ENCODE data around the gene SCARF2. TPM values are rescaled to one million over a fixed set of nuclear protein-coding genes. Genes with fewer than 3 reads are reported as not detected.
"Not testable (repeated sequence)": the region's sequence is repeated elsewhere in the genome, so short reads cannot be mapped to it uniquely, and the experiment has no call there.

SCARF2 gene
- total RNA-seq, 2 experiments from 2014 or later: 0.39 to 0.46 TPM

DNA sequence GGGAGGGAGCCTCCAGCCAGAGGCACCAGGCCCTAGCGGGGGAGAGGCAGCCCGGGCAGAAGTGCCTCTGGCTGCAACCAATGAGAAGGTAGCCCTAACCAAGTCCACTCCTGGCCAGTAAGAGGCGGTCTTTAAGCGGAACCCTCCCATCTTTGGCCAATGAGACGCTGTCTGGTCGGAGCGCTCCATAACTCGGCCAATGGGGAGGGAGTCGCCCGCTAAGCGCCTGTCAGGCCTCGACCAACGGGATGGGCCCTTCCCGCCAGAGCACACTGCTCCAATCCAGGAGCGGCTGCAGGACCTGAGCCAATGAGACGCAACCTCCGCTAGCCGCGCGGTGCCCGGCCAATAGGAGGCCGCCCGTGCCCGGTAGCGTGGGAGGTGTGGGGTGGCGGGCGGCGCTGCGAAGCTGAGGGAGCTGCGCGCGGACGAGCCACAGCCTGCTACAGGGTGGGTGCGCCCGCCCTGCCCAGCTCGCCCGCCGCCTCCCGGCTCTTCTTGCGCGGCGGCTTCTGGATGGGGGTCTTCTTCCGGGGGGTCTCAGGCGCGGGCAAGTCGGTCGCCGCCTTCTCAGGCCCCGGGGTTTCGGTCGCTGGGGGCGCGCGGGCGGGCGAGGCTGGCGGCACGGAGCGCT, 12.6 kb downstream of the SCARF2 start:
- ChIA-PET CTCF (interaction anchor here (0.7 kb wide), 1 partner anchor 12 kb away, joined by 3 read pairs; no protein-coding TSS in a partner anchor), POLR2A (no interaction called here)
- H3K9me3 Mint-ChIP-seq (ENCODE audit: low read depth): no peaks in the 10 kb centered on the region
- H3K27me3 Mint-ChIP-seq: peaks cover 19% of the 10 kb centered on the region
- no peaks in the 10 kb centered on the region for H3K36me3 Mint-ChIP-seq (ENCODE audit: low read depth)
- no peak overlapping the region for H3K27ac Mint-ChIP-seq
- DNase-seq (peak; percentile 51), ATAC-seq (peak; percentile 13)
- no peak overlapping the region for H3K4me3 Mint-ChIP-seq
- intact Hi-C loops (cut with DNase I, micrococcal nuclease): loop anchor here in 1 of 2 experiments (10.0 kb wide), 1 partner anchor 140 kb away; no protein-coding TSS in a partner anchor
- peaks cover 4% of the 10 kb centered on the region for H3K4me1 Mint-ChIP-seq

DNA sequence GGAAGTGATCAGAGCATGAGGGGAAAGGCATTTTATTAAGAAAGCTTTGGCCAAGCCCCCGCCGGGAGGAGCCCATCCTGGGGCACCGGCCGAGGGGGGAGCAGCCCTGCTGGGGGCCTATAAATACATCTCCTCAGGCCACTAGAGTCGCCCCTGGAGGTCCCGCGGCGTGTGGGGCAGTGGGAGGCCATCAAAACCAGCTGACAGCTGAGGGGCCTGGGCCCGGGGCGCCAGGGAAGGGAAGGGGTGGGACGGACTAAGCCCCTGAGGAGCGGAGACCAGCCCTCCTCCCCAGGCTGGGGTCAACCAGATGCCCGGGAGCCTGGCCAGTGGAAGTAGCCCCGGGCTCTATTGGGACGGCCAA, 13.1 kb downstream of the SCARF2 start:
- Mint-ChIP-seq H3K4me1 (peaks cover 4% of the 10 kb centered on the region), H3K9me3 (ENCODE audit: low read depth) (no peaks in the 10 kb centered on the region), H3K4me3 (no peak overlapping the region), H3K36me3 (ENCODE audit: low read depth) (no peaks in the 10 kb centered on the region), H3K27ac (no peak overlapping the region), H3K27me3 (peaks cover 19% of the 10 kb centered on the region)
- ChIA-PET CTCF (interaction anchor here (0.6 kb wide), 1 partner anchor 70 kb away, joined by 3 read pairs; no protein-coding TSS in a partner anchor), POLR2A (no interaction called here)
- DNase-seq (no peak), ATAC-seq (no peak)
- intact Hi-C loops (cut with DNase I, micrococcal nuclease): loop anchor here in 1 of 2 experiments (10.0 kb wide), 1 partner anchor 140 kb away; no protein-coding TSS in a partner anchor

DNA sequence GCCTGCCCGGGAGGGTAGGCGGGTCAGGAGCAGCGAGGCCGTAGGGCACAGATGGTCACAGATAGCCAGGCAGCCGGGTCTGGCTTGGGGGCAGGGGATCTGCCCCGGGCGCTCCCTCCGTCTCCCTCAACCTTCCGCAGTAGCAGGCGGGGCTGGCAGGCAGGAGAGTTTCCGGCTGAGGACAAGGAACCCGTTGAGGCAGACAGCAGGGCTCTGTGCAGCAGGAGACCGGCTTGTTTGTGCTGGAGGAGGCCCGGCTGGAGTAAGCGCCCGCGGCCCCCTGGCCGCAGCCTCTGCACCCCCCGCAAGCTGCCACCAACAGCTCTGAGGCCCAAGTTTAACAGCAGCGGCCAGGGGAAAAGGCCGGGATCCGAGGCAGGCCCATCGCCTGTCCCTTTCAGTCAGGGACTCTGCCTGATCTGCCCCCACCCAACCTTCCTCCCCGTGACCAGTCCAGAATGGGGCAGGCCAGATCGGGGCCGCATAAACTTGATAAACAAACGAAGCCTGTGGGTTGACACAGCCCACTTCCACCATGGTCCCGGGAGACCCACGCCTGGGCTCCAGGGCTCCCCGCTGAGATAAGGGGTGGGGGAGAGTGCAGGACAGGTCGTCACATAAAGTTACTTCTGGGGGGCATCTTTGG, 13.6 kb downstream of the SCARF2 start:
- H3K27ac Mint-ChIP-seq: no peak overlapping the region
- H3K4me1 Mint-ChIP-seq: peaks cover 3% of the 10 kb centered on the region
- POLR2A ChIA-PET: no interaction called here
- intact Hi-C loops (cut with DNase I, micrococcal nuclease): loop anchor here in 1 of 2 experiments (10.0 kb wide), 1 partner anchor 141 kb away; no protein-coding TSS in a partner anchor
- DNase-seq: no peak
- peaks cover 18% of the 10 kb centered on the region for H3K27me3 Mint-ChIP-seq
- CTCF ChIA-PET: interaction anchor here (0.6 to 1.1 kb wide), 2 partner anchors 31 to 71 kb away, joined by 3 read pairs; no protein-coding TSS in a partner anchor
- H3K4me3 Mint-ChIP-seq: no peak overlapping the region
- no peaks in the 10 kb centered on the region for H3K36me3 Mint-ChIP-seq (ENCODE audit: low read depth)
- ATAC-seq: no peak
- H3K9me3 Mint-ChIP-seq (ENCODE audit: low read depth): no peaks in the 10 kb centered on the region

DNA sequence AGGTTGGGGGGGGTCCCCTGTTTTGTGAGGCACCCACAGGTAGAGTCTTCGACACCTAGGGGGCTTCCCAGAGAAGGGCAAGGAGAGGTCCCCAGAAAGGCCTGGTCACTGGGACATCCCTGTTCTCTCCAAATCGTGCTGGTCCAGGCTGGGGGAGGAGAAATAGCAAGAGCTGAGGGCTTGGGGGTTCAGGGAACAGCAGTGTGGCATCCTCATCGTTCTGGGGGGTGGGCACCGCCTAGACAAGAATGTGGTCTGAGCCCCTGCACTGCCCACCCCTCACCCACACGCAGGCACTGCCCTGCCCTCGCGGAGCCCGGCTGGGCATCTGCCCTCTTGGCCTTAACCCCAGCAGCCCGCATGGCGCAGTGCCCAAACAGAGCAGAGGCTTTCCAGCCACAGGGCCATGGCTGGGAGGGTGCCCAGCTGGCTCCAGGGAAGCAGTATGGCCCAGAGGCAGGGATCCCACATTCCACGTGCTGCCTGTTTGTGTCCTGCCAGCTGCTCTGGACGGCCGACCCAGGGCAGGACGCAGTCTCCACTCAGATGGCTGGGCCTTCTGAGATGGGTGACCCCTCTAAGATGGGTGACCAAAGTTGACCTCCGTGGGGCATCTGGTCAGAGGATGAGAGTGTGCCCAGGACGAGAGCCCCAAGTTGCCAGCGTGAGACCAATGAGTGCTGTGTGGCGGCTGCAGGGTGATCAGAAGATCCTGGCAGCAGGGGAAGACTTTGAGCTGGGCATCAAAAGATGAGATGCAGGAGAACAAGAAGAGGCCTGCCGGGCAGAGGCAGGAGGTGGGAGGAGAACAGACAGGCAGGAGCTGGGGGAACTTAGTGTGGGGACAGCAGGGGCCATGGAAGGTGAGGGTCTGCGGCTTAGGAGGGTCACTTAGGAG, 14.4 kb downstream of the SCARF2 start:
- no peak for ATAC-seq
- Mint-ChIP-seq H3K4me3 (no peak overlapping the region), H3K4me1 (no peaks in the 10 kb centered on the region), H3K27me3 (peaks cover 15% of the 10 kb centered on the region), H3K36me3 (ENCODE audit: low read depth) (no peaks in the 10 kb centered on the region), H3K9me3 (ENCODE audit: low read depth) (no peaks in the 10 kb centered on the region), H3K27ac (no peak overlapping the region)
- POLR2A ChIA-PET: no interaction called here
- intact Hi-C loops (cut with DNase I, micrococcal nuclease): loop anchor here in 1 of 2 experiments (10.0 kb wide), 1 partner anchor 142 kb away; no protein-coding TSS in a partner anchor
- no peak for DNase-seq
- CTCF ChIA-PET: interaction anchor here (1.1 kb wide), 1 partner anchor 30 kb away, joined by 3 read pairs; no protein-coding TSS in a partner anchor

DNA sequence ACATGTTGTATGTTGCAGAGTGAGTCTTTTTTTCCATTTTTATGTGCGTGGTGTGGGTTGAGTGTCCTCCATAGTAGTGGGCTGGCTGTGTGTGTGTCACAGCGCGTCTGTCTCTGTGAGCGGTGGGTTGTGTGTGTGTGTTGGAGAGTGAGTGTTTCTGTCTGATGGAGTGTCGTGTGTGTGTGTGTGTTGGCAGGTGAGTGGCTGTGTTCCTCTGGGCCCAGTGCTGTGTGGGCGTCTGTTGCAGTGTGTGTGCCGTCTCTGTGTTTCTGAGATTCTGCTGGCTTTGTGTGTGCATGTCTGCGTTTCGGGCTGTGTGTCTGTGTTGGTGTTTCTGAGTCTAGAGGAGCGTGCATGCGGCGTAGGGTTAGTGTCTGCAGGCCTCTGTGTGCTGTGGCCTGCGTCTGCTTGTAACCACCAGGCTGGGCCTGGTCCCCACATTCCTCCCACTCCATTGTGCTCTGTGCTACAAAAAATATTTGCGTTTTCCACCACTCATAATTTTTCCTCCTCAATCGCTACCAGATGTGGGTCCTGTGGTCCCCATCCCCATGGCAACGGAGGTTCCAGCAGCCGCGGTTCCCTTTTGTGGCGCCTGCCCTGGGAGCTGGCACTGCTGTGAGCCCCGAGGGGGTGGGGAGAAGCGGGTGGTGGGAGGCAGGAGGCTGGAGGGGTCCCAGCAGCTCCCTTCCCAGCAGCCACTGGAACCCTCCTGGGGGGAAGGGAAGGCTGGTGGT, 15.2 kb downstream of the SCARF2 start:
- ATAC-seq (peak; percentile 60), DNase-seq (no peak)
- Mint-ChIP-seq H3K36me3 (ENCODE audit: low read depth) (no peaks in the 10 kb centered on the region), H3K4me1 (no peaks in the 10 kb centered on the region), H3K27ac (no peak overlapping the region), H3K27me3 (peaks cover 11% of the 10 kb centered on the region), H3K9me3 (ENCODE audit: low read depth) (no peaks in the 10 kb centered on the region), H3K4me3 (no peak overlapping the region)
- intact Hi-C loops (cut with DNase I, micrococcal nuclease): loop anchor here in 1 of 2 experiments (10.0 kb wide), 1 partner anchor 142 kb away; no protein-coding TSS in a partner anchor
- CTCF ChIA-PET: interaction anchor here (0.5 kb wide), 1 partner anchor 33 kb away, joined by 3 read pairs; no protein-coding TSS in a partner anchor
- POLR2A ChIA-PET: no interaction called here

DNA sequence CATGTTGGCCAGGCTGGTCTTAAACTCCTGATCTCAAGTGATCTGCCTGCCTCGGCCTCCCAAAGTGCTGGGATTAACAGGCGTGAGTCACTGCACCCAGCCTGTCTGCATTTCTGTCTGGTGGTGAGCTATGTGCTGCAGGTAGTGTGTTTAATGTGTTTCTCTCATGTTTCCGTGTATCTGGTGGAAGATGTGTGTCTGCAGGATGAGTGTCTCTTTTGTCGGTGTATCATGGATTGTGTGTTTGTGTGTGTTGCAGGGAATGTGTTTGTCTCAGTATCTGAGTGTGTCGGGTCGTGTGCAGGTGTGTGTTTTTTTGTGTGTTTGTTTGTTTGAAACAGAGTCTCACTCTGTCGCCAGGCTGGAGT, 16.1 kb downstream of the SCARF2 start:
- H3K9me3 Mint-ChIP-seq (ENCODE audit: low read depth): no peaks in the 10 kb centered on the region
- ATAC-seq (no peak), DNase-seq (no peak)
- no peak overlapping the region for H3K4me3 Mint-ChIP-seq
- H3K36me3 Mint-ChIP-seq (ENCODE audit: low read depth): no peaks in the 10 kb centered on the region
- intact Hi-C loops (cut with DNase I, micrococcal nuclease): loop anchor here in 1 of 2 experiments (10.0 kb wide), 1 partner anchor 143 kb away; no protein-coding TSS in a partner anchor
- POLR2A ChIA-PET: no interaction called here
- H3K27me3 Mint-ChIP-seq: peaks cover 4% of the 10 kb centered on the region
- CTCF ChIA-PET: interaction anchor here (1.0 to 1.2 kb wide), 2 partner anchors 9 to 35 kb away, joined by 3 to 4 read pairs; no protein-coding TSS in a partner anchor
- H3K4me1 Mint-ChIP-seq: no peaks in the 10 kb centered on the region
- H3K27ac Mint-ChIP-seq: no peak overlapping the region

DNA sequence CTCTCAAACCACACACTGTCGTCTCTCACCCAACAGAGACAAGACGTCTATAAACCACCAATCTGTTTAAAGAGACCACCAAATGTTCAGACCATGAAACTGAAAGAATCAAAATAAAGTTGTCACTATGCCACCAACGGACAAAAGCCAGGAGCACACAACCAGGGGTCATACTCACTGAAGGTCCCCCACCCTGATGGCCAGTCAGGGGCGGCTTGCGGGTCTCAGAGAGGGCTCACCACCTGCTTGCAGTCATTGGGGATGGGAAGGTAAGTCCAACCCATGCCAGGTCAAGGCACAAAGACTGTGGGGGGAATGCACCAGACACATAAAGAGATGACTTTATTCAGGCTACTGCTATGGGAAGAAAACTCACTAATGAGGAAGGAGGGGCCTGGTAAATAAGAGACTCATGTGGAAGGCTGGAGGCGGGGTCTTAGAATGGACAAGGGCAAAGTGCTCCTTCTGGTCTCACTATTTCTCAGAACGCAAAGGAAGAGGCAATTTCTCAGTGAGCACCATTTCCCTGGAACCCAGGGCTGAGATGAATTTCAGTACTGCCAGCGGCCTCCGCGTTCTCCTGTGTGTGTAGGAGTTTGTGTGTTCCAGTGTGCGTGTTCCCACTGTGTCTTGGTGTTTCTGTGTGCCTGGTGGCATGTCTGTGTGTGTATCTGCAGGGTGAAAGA, 17.3 kb downstream of the SCARF2 start:
- ATAC-seq (no peak), DNase-seq (no peak)
- Mint-ChIP-seq H3K27me3 (peaks cover 2% of the 10 kb centered on the region), H3K4me1 (no peaks in the 10 kb centered on the region), H3K9me3 (ENCODE audit: low read depth) (no peaks in the 10 kb centered on the region), H3K36me3 (ENCODE audit: low read depth) (no peaks in the 10 kb centered on the region), H3K27ac (no peak overlapping the region), H3K4me3 (no peak overlapping the region)
- intact Hi-C loops (cut with DNase I, micrococcal nuclease): loop anchor here in 1 of 2 experiments (10.0 kb wide), 1 partner anchor 145 kb away; no protein-coding TSS in a partner anchor
- CTCF ChIA-PET: interaction anchor here (1.0 to 3.1 kb wide), 2 partner anchors 36 to 321 kb away, joined by 3 to 44 read pairs; no protein-coding TSS in a partner anchor
- POLR2A ChIA-PET: interaction anchor here (0.7 kb wide), 1 partner anchor 257 kb away, joined by 6 read pairs; no protein-coding TSS in a partner anchor

DNA sequence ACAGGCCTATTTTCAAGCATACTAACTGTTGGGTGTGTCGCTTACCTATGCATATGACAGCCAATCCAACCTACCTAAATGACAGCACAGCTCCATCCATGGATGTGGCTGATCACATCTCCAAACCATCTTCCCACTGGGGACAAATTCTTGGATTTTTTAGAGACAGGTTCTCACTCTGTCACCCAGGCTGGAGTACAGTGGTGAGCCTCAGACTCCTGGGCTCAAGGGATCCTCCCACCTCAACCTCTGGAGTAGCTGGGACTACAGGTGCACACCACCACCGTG, 18.0 kb downstream of the SCARF2 start:
- ATAC-seq (no peak), DNase-seq (no peak)
- Mint-ChIP-seq H3K4me3 (no peak overlapping the region), H3K4me1 (no peaks in the 10 kb centered on the region), H3K27ac (no peak overlapping the region), H3K27me3 (peaks cover 2% of the 10 kb centered on the region), H3K9me3 (ENCODE audit: low read depth) (no peaks in the 10 kb centered on the region), H3K36me3 (ENCODE audit: low read depth) (no peaks in the 10 kb centered on the region)
- POLR2A ChIA-PET: interaction anchor here (0.7 kb wide), 1 partner anchor 257 kb away, joined by 6 read pairs; no protein-coding TSS in a partner anchor
- CTCF ChIA-PET: interaction anchor here (1.0 to 3.1 kb wide), 3 partner anchors 37 to 322 kb away, joined by 3 to 44 read pairs (median 14); no protein-coding TSS in a partner anchor
- intact Hi-C loops (cut with DNase I, micrococcal nuclease): loop anchor here in 1 of 2 experiments (2.0 to 5.0 kb wide), 3 partner anchors 151 to 323 kb away; no protein-coding TSS in a partner anchor

DNA sequence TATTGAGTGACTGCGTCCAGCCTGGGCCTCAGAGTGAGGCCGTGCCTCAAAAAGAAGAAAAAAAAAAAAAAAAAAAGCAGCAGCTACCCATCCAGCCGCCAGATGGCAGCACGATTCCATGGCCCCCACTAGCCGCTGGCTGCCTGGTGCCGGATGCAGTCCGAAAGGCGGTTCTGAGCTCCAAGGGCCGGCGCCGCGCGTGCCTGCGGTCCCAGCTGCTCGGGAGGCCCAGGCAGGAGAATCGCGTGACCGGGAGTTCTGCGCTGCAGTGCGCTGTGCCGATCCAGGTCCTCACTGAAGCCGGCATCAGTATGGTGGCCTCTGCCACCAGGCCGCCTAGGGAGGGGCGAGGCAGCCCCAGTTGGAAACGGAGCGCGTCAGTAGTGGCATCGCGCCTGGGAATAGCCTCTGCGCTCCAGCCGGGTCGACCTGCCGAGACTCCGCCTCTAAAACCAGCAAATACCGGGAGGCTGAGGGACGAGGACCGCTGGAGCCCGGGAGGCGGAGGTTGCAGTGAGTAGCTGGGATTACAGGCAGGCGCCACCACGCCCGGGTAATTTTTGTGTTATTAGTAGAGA, 19.3 kb downstream of the SCARF2 start:
- peak; percentile 71 for ATAC-seq
- CTCF ChIA-PET: interaction anchor here (0.5 to 3.1 kb wide), 25 partner anchors 10 to 381 kb away, joined by 3 to 44 read pairs (median 5); partner anchors contain the start of gene MED15

DNA sequence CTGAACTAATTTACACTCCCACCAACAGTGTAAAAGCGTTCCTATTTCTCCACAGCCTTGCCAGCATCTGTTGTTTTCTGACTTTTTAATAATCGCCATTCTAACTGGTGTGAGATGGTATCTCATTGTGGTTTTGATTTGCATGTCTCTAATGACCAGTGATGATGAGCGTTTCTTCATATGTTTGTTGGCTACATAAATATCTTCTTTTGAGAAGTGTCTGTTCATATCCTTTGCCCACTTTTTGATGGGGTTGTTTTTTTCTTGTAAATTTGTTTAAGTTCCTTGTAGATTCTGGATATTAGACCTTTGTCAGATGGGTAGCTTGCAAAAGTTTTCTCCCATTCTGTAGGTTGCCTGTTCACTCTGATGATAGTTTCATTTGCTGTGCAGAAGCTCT, 21.9 kb downstream of the SCARF2 start:
- H3K9me3 Mint-ChIP-seq (ENCODE audit: low read depth); CTCF ChIA-PET; DNase-seq; H3K27ac Mint-ChIP-seq; H3K4me3 Mint-ChIP-seq; POLR2A ChIA-PET; H3K36me3 Mint-ChIP-seq (ENCODE audit: low read depth); ATAC-seq; H3K4me1 Mint-ChIP-seq; H3K27me3 Mint-ChIP-seq: not testable (repeated sequence)
- intact Hi-C loops (cut with DNase I, micrococcal nuclease): loop anchor here in 1 of 2 experiments (5.0 kb wide), 1 partner anchor 327 kb away; no protein-coding TSS in a partner anchor

More for the DNA sequence above, 19.3 kb downstream of the SCARF2 start:
- Mint-ChIP-seq H3K4me1 (no peaks in the 10 kb centered on the region), H3K36me3 (ENCODE audit: low read depth) (no peaks in the 10 kb centered on the region), H3K4me3 (no peak overlapping the region), H3K27ac (no peak overlapping the region), H3K27me3 (no peaks in the 10 kb centered on the region), H3K9me3 (ENCODE audit: low read depth) (no peaks in the 10 kb centered on the region)
- intact Hi-C loops (cut with DNase I, micrococcal nuclease): loop anchor here (1.0 to 5.0 kb wide), 6 partner anchors 38 to 324 kb away; no protein-coding TSS in a partner anchor
- POLR2A ChIA-PET: interaction anchor here (1.1 kb wide), 1 partner anchor 95 kb away, joined by 3 read pairs; no protein-coding TSS in a partner anchor
- DNase-seq: peak; percentile 82
